Fibroblast of peridontal ligament (primary cell): ENCODE measurements around the gene TDRD12.
"Not testable (repeated sequence)": the region's sequence is repeated elsewhere in the genome, so short reads cannot be mapped to it uniquely, and the experiment has no call there.

Experiments used
- DNase-seq: peaks from one replicate; pipeline ENCODE4 v3.0.0-alpha.2; 2010; ENCODE audit errors: extremely low read depth

The TDRD12 gene

DNA sequence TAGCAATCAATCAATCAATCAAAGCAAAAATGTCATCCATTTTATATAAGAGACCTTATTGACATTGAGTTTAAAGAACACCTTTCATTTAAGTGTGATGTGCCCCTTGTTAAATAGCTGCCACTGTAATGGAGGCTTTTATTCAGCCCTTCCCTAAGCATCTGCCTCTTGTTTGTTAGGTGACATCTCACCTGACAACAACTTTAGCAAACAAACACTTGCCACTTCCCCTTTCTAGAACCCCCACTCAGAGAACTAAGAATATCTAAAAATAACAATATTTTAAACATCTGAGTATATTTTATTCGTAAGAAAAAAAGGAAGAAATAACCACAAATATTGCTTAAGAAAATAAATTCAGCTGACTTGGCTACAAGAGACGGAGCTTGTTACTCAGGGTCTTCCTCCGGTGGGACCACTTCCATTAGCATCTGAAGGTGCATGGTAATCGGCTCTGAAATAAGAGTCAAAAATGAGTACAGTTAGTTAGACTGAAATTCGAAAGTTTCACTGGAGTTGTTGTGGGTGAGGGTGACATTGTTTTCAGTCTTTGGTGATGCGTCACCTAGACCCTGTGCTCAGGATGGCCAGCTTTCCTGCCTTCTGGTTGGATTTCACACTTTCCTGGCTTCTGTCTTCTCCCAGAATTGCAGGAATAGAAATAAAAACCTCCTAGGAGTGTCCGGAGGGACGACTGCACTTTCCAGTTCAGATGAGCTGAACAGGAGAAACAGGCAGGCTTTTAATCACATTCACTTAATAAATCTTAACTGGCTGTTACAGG is 110.9 kb downstream of the TDRD12 start:
- DNase-seq = peak; percentile 6

DNA sequence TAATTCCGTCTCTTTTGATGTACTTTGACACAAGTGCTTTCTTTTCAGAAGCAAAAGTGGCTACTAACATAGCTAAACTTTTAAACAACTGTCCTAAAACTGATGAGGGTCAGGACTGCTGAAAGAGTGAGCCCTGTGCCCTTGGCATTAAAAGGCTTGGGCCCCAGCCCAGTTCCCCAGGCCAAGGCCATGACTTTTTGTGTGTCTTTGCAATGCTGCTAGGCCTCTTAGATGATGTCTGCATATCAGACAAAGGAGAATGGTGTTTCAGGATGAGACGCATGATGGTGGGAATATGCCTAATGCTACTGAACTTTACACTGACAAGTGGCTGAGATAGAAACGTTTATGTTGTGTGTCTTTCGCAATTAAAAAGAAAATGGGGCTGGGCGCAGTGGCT is 112.0 kb downstream of the TDRD12 start:
- DNase-seq = no peak

DNA sequence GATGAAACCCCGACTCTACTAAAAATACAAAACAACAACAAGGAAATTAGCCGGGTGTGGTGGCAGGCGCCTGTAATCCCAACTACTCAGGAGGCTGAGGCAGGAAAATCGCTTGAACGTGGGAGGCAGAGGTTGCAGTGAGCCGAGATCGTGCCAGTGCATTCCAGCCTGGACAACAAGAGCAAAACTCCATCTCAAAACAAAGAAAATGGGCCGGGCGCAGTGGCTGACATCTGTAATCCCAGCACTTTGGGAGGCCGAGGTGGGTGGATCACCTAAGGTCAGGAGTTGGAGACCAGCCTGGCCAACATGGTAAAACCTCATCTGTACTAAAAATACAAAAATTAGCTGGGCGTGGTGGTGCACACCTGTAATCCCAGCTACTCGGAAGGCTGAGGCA is 112.5 kb downstream of the TDRD12 start:
- not testable (repeated sequence) for DNase-seq

DNA sequence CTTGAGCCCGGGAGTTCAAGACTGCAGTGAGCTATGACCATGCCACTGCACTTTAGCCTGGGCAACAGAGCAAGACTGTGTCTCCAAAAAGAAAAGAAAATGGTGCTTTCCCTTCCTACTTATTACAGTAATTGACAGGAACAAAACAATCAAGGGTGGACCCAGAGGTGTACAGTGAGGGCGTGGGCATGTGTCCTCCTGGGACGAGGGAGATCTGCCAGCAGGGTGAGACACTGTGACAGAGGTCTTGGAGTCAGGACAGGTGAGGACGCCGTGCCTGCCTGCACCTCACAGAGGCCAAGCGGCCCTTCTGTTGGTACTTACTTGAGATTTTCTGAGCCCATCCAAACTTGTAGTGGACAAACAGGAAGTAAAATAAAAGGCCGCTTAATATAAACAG is 113.3 kb downstream of the TDRD12 start:
- DNase-seq = not testable (repeated sequence)

DNA sequence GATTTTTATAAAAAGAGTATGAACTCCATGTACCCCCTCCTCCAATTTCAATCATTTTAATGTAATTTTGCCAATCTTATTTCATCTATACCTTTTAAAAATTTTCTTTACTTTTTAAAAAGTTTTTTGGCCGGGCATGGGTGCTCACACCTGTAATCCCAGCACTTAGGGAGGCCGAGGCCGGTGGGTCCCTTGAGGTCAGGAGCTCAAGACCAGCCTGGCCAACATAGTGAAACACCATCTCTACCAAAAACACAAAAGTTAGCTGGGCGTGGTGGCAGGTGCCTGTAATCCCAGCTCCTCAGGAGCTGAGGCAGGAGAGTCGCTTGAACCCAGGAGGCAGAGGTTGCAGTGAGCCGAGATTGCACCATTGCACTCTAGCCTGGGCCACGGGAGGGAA is 113.8 kb downstream of the TDRD12 start:
- not testable (repeated sequence) for DNase-seq

DNA sequence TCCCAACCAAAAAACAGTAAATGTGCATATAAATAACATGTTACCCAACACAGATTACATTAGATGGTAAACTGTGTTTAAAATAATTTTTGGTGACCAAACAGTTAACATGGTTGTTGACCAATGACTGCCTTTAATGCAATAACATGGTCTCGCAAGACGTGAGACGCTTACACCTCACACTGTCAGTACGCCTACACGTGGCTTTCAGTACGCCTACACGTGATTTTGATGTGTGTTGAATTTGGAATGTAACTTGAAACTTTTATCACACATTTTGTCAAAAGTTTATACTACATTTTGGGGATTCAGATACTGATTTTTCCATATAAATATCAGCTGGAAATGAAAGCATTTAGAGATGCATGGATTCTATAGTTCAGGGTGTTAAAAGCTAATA is 118.0 kb downstream of the TDRD12 start:
- DNase-seq = no peak

DNA sequence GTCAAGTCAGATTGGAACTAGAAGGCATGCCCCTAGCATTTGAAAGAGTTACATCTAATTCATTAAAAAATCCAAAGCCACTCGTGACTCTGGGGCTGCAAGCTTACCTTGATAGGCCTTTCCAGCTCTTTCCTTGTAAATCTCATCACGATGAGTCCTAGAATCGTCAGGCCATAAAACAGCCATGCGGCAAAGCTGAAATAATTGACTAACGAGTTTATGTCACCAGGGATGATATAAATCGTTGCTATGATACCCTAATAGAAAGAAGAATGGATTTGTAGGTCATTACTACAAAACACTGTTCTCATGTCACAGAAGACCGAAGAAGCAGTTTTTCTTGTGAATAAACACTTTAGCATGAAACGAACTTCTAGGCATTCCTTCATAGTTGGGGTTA is 122.5 kb downstream of the TDRD12 start:
- DNase-seq = no peak

DNA sequence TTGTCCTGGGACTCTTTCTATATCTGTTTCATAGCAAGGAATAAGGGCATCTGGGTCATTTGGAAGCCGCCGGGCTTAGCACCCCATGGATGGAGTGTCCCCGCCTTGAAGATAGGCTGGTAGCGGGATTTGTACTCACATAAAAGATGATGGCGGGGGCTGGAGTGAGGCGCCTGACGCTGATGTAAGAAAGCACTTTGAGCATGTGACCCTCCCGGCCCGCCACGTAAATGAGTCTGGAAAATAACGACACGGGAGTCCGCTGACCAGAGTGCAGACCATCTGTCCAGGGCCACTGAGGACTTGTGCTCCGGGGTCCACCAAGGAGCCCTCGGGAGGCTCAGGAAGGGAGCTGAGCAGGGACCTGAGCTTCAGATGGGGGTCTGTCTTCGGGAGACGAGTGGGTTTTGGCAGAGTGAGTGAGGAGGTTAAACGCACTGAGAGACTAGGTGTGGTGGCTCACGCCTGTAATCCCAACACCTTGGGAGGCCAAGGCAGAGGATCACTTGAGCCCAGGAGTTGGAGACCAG is 124.2 kb downstream of the TDRD12 start:
- no peak for DNase-seq

DNA sequence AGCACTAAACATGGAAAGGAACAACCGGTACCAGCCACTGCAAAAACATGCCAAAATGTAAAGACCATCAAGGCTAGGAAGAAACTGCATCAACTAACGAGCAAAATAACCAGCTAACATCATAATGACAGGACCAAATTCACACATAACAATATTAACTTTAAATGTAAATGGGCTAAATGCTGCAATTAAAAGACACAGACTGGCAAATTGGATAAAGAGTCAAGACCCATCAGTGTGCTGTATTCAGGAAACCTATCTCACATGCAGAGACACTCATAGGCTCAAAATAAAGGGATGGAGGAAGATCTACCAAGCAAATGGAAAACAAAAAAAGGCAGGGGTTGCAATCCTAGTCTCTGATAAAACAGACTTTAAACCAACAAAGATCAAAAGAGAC is 128.5 kb downstream of the TDRD12 start:
- DNase-seq = not testable (repeated sequence)

DNA sequence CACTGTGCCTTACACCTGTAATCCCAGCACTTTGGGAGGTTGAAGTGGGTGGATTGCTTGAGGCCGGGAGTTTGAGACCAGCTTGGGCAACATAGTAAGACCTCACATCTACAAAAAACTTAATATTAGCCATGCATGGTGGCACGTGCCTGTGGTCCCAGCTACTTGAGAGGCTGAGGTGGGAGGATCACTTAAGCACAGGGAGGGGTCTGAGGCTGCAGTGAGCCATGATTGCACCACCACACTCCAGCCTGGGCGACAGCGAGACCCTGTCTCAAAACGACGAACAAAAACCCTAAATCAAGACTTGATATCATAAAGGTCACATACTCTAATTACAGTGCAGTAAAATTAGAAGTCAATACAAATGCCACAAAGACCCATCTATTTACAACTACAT is 132.6 kb downstream of the TDRD12 start:
- DNase-seq = no peak

DNA sequence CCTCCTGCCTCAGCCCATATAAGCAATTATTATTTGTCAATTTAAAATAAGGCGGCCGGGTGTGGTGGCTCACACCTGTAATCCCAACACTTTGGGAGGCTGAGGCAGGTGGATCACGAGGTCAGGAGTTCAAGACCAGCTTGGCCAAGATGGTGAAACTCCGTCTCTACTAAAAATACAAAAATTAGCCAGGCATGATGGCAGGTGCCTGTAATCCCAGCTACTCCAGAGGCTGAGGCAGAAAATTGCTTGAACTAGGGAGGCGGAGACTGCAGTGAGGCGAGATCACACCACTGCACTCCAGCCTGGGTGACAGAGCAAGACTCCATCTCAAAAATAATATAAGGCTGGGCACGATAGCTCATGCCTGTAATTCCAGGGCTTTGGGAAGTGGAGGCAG is 137.3 kb downstream of the TDRD12 start:
- not testable (repeated sequence) for DNase-seq

DNA sequence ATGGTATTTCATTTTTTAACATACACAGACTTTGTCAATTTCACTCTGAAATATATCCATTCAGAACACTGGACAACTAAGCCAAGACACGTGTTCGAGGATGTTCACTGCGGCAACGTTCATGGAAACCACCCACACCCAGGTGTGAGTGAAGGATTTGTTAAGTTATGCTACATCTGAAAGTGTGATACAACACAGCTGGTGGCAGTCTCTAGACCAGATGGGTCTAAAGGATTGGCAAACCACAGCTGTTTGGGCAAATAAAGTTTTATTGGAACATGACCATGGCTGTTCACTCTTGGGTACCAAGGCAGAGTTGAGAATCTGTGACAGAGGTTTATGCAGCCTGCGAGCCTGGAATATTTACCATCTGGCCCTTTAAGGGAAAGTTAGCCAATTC is 138.0 kb downstream of the TDRD12 start:
- DNase-seq = no peak

DNA sequence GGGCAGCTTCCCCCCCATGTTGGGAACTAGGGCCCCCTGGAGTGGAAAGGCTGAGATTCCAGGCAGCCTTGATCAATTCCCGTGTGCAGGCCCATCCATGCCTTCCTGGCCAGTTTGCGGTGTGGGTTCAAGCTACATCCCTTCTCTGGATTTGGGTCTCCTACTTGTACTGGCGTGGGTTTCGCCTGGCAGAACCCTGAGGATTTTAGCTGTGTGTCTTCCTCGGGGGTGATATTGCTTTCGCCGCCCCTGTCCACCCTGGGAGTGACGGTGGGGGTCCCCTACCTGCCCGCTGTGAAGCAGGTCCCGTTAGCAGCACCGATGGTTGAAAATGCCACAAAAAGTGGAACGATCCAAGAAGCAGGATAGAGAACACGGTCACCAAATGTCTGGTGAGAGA is 138.6 kb downstream of the TDRD12 start:
- DNase-seq = no peak

DNA sequence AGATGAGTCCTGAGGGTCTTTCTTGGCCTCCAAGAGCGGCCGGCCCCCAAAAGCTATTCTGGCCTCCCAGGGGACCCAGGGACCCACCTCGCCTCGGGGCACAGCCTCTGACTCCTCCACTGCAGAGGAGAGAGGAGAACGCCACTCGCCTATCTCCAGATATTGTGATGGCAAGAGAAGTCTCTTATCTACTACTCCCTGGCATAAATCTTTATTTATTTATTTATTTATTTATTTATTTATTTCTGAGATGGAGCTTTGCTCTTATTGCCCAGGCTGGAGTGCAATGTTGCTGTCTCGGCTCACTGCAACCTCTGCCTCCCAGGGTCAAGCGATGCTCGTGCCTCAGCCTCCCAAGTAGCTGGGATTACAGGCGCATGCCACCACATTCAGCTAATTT is 139.0 kb downstream of the TDRD12 start:
- no peak for DNase-seq

DNA sequence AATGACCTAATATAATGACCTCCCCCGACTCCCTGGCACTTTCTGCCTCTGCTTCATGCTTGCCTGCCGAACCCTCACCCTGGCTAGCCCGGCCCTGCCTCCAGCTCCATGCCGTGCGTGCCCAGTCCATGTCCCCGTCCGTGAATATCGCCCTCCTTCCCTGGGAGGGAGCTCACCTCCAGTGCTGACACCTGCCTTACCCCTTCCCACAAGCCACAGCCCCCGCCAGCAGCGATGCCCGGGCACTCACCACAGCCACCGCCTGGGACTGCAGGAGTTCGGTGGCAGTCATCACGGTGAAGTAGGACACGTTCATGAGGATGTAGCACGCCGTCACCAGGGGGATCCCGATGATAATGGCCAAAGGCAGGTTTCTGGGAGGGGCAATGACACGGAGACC is 140.0 kb downstream of the TDRD12 start:
- DNase-seq = no peak

DNA sequence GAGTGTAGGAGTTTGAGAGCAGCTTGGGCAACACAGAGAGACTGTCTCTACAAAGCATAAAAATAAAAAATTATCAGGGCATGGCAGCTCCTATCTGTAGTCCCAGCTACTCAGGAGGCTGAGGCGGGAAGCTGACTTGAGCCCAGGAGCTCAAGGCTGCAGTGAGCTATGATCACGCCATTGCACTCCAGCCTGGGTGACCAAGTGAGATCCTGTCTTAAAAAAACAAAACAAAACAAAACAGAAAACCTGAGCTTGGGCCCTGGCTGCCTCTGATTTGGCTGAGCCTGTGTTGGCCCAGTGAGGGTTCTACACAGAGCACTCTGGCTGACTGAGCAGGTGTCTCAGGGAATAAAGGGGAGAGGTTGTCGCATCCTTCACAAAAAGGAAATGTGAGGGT is 142.0 kb downstream of the TDRD12 start:
- no peak for DNase-seq

DNA sequence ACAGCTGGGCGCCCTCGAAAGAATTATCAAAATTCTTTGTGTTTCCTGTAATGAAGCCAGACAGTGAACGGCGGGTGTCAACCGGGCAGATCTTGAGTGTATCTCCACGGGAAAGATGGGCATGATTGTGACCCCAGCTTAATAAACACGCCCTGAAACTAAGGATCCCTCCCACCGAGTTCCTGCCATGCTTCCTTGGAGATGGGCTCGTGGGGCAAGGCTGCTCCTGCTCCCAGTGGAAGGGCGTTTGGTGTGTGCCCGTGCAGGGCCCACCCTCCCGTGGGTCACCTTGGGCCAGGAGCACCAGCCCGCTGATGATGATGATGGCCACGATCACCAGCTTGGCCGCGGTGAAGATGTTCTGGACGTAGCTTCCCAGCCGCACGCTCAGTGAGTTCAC is 142.6 kb downstream of the TDRD12 start:
- DNase-seq = no peak

DNA sequence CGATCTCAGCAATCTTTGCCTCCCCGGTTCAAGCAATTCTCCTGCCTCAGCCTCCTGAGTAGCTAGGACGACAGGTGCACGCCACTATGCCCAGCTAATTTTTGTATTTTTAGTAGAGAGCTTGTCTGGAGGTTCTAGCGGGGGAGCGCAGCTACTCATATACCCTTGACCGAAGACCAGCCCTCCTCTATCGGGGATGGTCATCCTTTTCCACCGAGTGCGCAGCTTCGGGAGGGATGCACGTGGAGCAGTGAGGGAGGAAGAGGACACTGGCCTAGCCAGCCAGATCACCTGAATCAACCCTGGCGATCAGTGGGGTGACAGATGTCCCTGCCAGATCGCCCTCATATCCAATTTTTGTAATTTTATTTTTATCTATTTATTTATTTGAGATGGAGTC is 143.2 kb downstream of the TDRD12 start:
- no peak for DNase-seq

DNA sequence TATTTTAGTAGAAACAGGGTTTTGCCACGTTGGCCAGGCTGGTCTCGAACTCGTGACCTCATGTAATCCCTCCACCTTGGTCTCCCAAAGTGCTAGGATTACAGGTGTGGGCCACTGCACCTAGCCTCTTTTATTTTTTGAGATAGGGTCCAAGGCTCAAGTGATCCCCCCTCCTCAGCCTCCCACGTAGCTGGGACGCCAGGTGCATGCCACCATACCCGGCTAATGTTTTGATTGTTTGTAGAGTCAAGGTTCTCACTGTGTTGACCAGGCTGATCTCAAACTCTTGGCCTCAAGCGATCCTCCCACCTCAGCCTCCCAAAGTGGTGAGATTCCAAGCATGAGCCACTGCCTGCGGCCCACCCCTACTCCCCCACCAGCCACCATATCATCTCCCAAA is 143.7 kb downstream of the TDRD12 start:
- DNase-seq = no peak

DNA sequence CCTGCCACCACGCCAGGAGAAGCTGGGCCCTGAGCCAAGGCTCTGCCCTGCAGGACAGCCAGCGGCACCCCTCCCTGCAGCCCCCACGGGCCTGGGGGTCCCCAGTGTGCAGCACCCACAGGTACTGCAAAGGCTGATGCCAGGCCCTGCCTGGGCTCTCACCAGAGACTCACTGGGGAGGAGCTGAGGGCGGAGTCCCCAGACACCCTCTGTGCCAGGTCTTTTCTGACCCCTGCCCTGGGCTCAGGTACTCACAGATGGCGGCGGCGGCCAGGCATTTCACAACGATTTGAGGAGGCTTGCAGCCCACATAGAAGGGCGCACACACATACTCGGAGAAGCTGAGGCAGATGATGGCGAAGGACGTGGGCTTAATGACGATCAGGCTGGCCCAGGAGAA is 144.3 kb downstream of the TDRD12 start:
- no peak for DNase-seq

DNA sequence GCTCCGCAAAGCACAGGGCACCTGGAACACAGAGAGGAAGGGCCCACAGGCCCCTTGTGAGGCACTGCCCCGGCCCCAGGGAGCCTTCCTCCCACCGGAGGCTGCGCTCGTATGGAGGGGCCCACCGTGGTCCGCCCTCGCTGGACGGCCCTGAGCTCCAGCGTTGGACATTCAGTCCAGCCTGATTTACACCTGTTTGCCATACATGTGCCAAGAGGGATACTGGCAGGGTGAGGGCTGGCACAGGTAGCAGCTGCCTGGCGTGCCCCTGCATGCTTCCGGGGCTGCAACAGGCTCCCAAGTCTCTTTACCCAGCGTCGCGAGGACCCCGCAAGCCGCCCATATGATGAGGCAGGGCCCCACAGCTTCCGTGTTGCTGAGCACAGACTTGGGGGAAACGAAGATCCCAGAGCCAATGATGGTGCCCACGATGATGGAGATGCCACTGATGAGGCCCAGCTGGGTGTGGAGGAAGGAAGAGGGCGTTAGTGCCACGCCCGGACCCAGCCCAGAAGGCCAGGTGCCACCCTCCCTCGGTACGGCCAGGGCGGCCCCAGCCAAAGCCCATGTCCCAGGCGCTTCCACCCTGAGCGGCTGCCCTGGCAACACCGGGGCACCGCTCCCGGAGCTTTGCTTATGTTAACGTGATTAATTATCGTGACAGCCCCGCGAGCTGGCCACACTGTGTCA is 144.9 kb downstream of the TDRD12 start:
- DNase-seq = no peak

DNA sequence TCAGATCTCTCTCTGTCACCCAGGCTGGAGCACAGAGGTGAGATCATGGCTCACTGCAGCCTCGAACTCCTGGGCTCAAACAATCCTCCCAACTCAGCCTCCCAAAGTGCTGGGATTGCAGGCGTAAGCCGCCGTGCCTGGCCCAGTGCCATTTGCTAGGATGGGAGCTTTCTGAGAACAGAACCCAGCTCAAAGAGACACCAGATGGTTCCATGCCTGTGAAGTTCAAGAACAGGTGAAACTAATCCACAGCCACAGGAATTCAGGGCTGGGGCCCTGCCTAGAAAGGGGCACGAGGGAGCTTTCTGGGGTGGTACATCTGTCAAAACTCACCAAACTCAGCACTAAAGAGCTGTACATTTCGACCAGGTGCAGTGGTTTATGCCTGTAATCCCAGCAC is 145.8 kb downstream of the TDRD12 start:
- no peak for DNase-seq

DNA sequence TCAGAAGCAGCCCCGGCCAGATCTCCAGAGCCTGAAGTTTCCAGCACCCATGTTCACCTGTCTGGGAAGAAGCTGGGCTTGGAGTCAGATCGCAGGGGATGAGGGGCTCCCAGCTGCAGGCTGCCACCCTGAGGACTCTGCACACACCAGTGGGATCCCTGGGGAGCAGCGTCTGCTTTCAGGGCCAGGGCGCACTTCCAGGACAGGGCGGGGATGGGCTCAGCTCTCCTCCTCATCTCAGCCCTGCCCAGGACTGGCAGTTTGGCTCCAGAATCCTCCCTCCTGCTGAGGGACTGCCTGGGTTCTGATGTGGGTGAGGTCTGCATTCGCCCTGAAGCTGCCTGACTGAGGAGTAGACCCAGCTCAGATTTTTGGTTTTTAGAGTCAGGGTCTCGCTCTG is 146.5 kb downstream of the TDRD12 start:
- no peak for DNase-seq
